Lung microvascular endothelial cell (primary cell): ENCODE data around the gene KCNIP3. TPM values are rescaled to one million over a fixed set of nuclear protein-coding genes. Genes with fewer than 3 reads are reported as not detected.
"Not testable (repeated sequence)": the region's sequence is repeated elsewhere in the genome, so short reads cannot be mapped to it uniquely, and the experiment has no call there.

ENCODE experiments used
- DNase-seq, 2 donors: peaks; one replicate each; pipeline versions ENCODE4 v3.0.0 to v3.0.0-alpha.2; 2010; ENCODE audit warnings: low read depth in 2 of 2
- total RNA-seq: library from RNA; depleted of rRNA; stranded (reverse); fragments of >200 nt; gene quantifications from 2 replicates; pipeline ENCODE4 v1.2.1, GENCODE V29; 2014

The KCNIP3 gene
- total RNA-seq, 1 donor from 2014 or later = not detected

DNA sequence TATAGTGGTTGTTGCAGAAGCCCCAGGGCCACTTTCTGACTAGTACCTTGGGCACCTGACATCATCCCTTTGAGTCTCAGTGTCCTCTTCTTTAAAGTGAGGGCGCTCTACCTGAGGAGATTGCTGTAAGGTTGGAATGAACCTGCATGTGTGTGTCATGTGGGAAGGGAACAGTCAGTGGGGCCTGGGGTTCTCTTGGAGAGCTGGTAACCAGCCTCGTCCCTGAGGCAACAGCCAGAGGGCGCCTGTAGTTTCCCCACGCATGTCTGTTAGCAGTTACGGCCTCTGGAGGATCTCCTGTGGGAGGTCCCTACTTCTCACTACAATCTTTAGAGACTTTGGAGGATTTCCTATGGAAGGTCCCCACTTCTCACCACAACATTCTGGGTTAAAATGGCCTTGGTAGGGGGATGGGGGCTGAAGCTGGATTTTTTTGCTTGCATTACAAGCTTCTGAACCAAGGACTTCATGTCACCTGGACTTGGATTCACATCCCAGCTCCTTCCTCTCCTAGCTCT, 106.1 kb downstream of the KCNIP3 start:
- DNase-seq = peak; percentile 37 to 48

- DNase-seq = not testable (repeated sequence)
Measured at GRCh38 chr2:95403824-95404223, 106.7 kb downstream of the KCNIP3 start.

- not testable (repeated sequence) for DNase-seq
Measured at GRCh38 chr2:95404676-95405075, 107.5 kb downstream of the KCNIP3 start.

DNA sequence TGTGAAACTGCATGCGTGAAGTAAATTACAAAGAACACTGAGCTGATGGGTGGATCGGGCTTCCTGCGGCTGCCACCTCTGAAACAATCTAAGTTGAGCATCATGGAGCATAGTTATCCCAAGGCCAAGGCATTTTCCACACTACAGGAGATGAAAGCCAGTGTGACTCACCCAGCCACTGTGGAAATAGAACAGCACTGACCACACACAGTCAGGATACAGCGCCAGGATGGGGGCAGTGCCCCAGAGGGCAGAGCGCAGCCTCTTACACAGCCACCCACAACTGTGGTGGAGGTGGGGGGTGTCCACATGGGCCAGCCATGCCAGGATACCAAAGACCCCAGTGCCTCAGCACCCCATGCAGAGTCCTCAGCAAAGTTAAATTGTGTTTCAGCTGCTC, 114.1 kb downstream of the KCNIP3 start:
- peak in 1 of 2 donors; percentile 20 for DNase-seq

DNA sequence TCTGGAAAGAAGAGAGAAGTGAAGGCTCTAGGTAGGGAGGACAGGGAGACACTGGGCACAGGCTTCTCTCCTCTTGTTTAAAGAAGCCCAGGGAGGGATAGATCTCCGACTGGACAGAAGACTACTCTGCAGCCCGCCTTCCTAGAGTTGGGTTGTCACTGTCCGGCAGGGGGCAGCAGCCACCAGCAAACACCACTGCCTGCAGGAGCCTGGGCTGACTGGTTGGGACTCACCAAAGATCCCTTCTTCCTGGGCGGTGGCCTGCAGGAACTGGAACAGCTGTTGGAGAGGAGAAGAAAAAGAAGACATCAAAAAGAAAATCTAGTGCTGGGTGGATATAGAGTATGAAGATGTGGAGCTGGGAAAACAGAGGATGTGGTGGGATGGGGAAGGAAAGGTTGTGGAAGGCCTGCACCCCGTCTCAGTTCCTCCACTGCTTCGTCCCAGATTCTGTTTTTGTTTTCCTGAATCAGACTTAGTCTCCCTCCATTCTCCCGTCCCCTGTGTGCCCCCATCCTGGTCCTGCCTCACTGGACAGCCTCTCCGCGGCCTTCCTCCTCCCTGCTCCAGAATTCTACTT, 117.0 kb downstream of the KCNIP3 start:
- DNase-seq = peak; percentile 73 to 78

- not testable (repeated sequence) for DNase-seq
Measured at GRCh38 chr2:95415138-95415537, 118.0 kb downstream of the KCNIP3 start.

DNA sequence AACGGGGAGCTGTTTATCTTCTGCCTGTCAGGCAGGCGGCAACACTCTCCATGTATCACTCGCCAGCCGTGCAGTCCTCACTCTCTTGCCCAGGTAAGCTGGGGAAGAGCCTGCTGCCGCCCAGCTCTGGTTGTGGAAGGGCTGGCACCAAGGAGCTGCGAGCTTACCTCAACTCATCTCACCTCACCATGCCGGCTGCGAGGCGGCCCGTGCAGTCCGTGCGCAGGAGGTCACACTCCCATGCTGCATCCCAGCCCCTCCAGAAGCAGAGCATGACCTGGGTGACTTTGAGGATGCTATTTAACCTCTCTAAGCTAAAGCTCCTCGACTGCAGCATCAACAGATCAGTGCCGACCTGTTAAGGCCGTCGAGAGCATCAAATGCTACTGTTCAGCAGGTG, 118.4 kb downstream of the KCNIP3 start:
- not testable (repeated sequence) for DNase-seq

GRCh38 chr2:95427196-95427867, 130.2 kb downstream of the KCNIP3 start:
- not testable (repeated sequence) for DNase-seq

- not testable (repeated sequence) for DNase-seq
Measured at GRCh38 chr2:95429748-95430467, 132.8 kb downstream of the KCNIP3 start.

DNA sequence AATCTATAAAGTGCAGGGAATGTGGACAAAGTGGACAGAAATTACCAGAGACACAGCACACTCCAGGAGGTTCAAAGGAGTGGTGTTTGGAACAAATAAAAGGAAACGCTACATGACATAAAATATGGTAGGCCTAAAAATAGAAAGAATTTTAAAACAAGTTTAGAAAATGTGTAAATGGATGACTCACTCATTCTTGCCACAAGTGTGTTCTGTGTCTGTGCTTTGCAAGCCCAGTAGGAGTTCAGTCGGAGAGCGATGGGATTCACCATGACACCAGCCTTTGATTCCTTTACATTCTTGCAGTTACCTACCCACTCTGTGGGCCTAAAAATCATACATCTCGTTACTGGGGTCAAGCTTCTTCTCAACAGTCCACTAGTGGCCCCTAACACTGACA, 136.2 kb downstream of the KCNIP3 start:
- DNase-seq = not testable (repeated sequence)

- not testable (repeated sequence) for DNase-seq
Measured at GRCh38 chr2:95433973-95434372, 136.8 kb downstream of the KCNIP3 start.

GRCh38 chr2:95434507-95435076, 137.4 kb downstream of the KCNIP3 start:
- not testable (repeated sequence) for DNase-seq

DNA sequence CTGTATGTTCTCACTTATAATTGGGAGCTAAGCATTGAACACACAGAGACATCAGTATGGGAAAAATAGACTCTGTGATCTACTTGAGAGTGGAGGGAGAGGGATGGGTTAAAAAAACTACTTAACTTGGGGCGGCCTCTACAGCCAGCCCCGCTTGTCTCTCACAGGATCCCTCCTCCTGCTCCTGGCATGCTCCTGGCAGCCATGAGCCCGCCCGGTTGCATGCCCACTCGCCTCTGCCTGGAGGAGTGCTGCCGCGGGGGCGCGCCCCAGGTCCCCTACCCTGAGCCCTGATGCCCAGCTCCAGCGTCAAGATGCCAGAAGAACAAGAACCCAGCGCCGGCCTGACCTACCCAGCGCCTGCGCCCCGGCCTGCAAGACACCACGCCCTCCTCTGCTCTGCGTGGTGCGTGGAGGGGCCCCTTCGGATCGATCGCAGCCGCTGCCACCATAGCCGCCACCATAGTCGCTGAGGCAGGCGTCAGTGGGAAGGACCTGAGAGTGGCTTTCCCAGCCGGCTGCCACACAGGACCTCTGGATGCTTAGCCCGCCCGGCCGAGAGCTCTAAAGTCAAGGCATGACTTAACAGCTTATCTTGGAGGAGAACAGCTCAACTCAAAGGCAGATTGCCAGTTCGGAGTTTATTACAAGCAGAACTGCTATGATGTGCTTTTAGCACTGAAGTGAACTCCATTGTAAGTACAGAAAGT, 138.2 kb downstream of the KCNIP3 start:
- DNase-seq = not testable (repeated sequence)

Other genes with a start within 250 kb of the KCNIP3 start
- gene MRPS5, start 175.5 kb upstream of the KCNIP3 start, total RNA-seq = 34.4 and 48.2 TPM in 2 replicates
- gene ZNF514, start 137.5 kb upstream of the KCNIP3 start, total RNA-seq = 5.2 and 13.9 TPM in 2 replicates
- 4.6 and 7.3 TPM in 2 replicates for gene ZNF2, start 131.5 kb upstream of the KCNIP3 start, total RNA-seq
- 4.4 and 4.8 TPM in 2 replicates for gene ZNF892, start 89.8 kb upstream of the KCNIP3 start, total RNA-seq
- 0.20 and 0.22 TPM in 2 replicates for gene PROM2, start 22.9 kb upstream of the KCNIP3 start, total RNA-seq
- 15.9 and 19.8 TPM in 2 replicates for gene FAHD2A, start 105.4 kb downstream of the KCNIP3 start, total RNA-seq
- not detected in 2 replicates for gene TRIM43B, start 187.4 kb downstream of the KCNIP3 start, total RNA-seq